ENCODE results near the gene PC. TPM values are rescaled to one million over a fixed set of nuclear protein-coding genes. Genes with fewer than 3 reads are reported as not detected.
"Not testable (repeated sequence)": the region's sequence is repeated elsewhere in the genome, so short reads cannot be mapped to it uniquely, and the experiment has no call there.

PC gene
- total RNA-seq, 1 donor: 1.8 TPM

- H3K9me3 ChIP-seq (ENCODE audit: low read depth, low read length): no peaks in the 10 kb centered on the region
- peaks cover 23% of the 10 kb centered on the region for H3K4me1 ChIP-seq (ENCODE audit: insufficient read depth, low read length)
- H3K27me3 ChIP-seq (ENCODE audit: insufficient read depth, low read length): no peaks in the 10 kb centered on the region
These were observed 15.9 kb upstream of the PC start for GRCh38 chr11:66973956-66974580.

GRCh38 chr11:66971488-66971887, 13.3 kb upstream of the PC start:
- Histone ChIP-seq H3K9me3 (ENCODE audit: low read depth, low read length) (no peaks in the 10 kb centered on the region), H3K4me1 (ENCODE audit: insufficient read depth, low read length) (peaks cover 23% of the 10 kb centered on the region), H3K27me3 (ENCODE audit: insufficient read depth, low read length) (no peaks in the 10 kb centered on the region), H3K4me3 (ENCODE audit: low read length) (no peak overlapping the region)

More at GRCh38 chr11:66973956-66974580, 15.9 kb upstream of the PC start:
- no peak overlapping the region for H3K4me3 ChIP-seq (ENCODE audit: low read length)

GRCh38 chr11:66970807-66971442, 12.7 kb upstream of the PC start:
- Histone ChIP-seq H3K4me1 (ENCODE audit: insufficient read depth, low read length) (peaks cover 23% of the 10 kb centered on the region), H3K9me3 (ENCODE audit: low read depth, low read length) (no peaks in the 10 kb centered on the region), H3K4me3 (ENCODE audit: low read length) (no peak overlapping the region), H3K27me3 (ENCODE audit: insufficient read depth, low read length) (no peaks in the 10 kb centered on the region)

- H3K9me3 ChIP-seq (ENCODE audit: low read depth, low read length): no peaks in the 10 kb centered on the region
- H3K27me3 ChIP-seq (ENCODE audit: insufficient read depth, low read length): no peaks in the 10 kb centered on the region
- H3K4me1 ChIP-seq (ENCODE audit: insufficient read depth, low read length): peaks cover 23% of the 10 kb centered on the region
- H3K4me3 ChIP-seq (ENCODE audit: low read length): no peak overlapping the region
These were observed 12.2 kb upstream of the PC start for GRCh38 chr11:66970371-66970806.

GRCh38 chr11:66969584-66970225, 11.5 kb upstream of the PC start:
- Histone ChIP-seq H3K4me3 (ENCODE audit: low read length) (no peak overlapping the region), H3K9me3 (ENCODE audit: low read depth, low read length) (no peaks in the 10 kb centered on the region), H3K4me1 (ENCODE audit: insufficient read depth, low read length) (peaks cover 23% of the 10 kb centered on the region), H3K27me3 (ENCODE audit: insufficient read depth, low read length) (no peaks in the 10 kb centered on the region)

- no peaks in the 10 kb centered on the region for H3K27me3 ChIP-seq (ENCODE audit: insufficient read depth, low read length)
- no peak overlapping the region for H3K4me3 ChIP-seq (ENCODE audit: low read length)
- no peaks in the 10 kb centered on the region for H3K9me3 ChIP-seq (ENCODE audit: low read depth, low read length)
- H3K4me1 ChIP-seq (ENCODE audit: insufficient read depth, low read length): peaks cover 23% of the 10 kb centered on the region
These were observed 9.7 kb upstream of the PC start for GRCh38 chr11:66967670-66968425.

GRCh38 chr11:66966351-66966750, 8.2 kb upstream of the PC start:
- H3K27me3 ChIP-seq (ENCODE audit: insufficient read depth, low read length): no peaks in the 10 kb centered on the region
- H3K9me3 ChIP-seq (ENCODE audit: low read depth, low read length): no peaks in the 10 kb centered on the region
- peaks cover 15% of the 10 kb centered on the region for H3K4me1 ChIP-seq (ENCODE audit: insufficient read depth, low read length)
- no peak overlapping the region for H3K4me3 ChIP-seq (ENCODE audit: low read length)

GRCh38 chr11:66964495-66964894, 6.3 kb upstream of the PC start:
- Histone ChIP-seq H3K9me3 (ENCODE audit: low read depth, low read length) (no peaks in the 10 kb centered on the region), H3K4me3 (ENCODE audit: low read length) (no peak overlapping the region), H3K27me3 (ENCODE audit: insufficient read depth, low read length) (peaks cover under 1% of the 10 kb centered on the region), H3K4me1 (ENCODE audit: insufficient read depth, low read length) (no peaks in the 10 kb centered on the region)

- H3K27me3 ChIP-seq (ENCODE audit: insufficient read depth, low read length): peaks cover 2% of the 10 kb centered on the region
- no peak overlapping the region for H3K4me3 ChIP-seq (ENCODE audit: low read length)
- peaks cover 8% of the 10 kb centered on the region for H3K4me1 ChIP-seq (ENCODE audit: insufficient read depth, low read length)
- H3K9me3 ChIP-seq (ENCODE audit: low read depth, low read length): no peaks in the 10 kb centered on the region
These were observed 4.6 kb upstream of the PC start for GRCh38 chr11:66962801-66963200.

GRCh38 chr11:66962247-66962646, 4.1 kb upstream of the PC start:
- Histone ChIP-seq H3K4me1 (ENCODE audit: insufficient read depth, low read length) (peaks cover 14% of the 10 kb centered on the region), H3K9me3 (ENCODE audit: low read depth, low read length) (no peaks in the 10 kb centered on the region), H3K27me3 (ENCODE audit: insufficient read depth, low read length) (peaks cover 2% of the 10 kb centered on the region), H3K4me3 (ENCODE audit: low read length) (no peak overlapping the region)

- H3K9me3 ChIP-seq (ENCODE audit: low read depth, low read length); H3K27me3 ChIP-seq (ENCODE audit: insufficient read depth, low read length); H3K4me3 ChIP-seq (ENCODE audit: low read length): not testable (repeated sequence)
- H3K4me1 ChIP-seq (ENCODE audit: insufficient read depth, low read length): peaks cover 19% of the 10 kb centered on the region
These were observed 3.6 kb upstream of the PC start for GRCh38 chr11:66961691-66962213.

GRCh38 chr11:66958956-66959274, 732 bp upstream of the PC start:
- peaks cover 21% of the 10 kb centered on the region for H3K4me1 ChIP-seq (ENCODE audit: insufficient read depth, low read length)
- peaks cover 2% of the 10 kb centered on the region for H3K27me3 ChIP-seq (ENCODE audit: insufficient read depth, low read length)
- peak overlapping the region; percentile 44 for H3K4me3 ChIP-seq (ENCODE audit: low read length)
- no peaks in the 10 kb centered on the region for H3K9me3 ChIP-seq (ENCODE audit: low read depth, low read length)

GRCh38 chr11:66957971-66958231, 282 bp downstream of the PC start:
- Histone ChIP-seq H3K4me3 (ENCODE audit: low read length) (peak overlapping the region; percentile 44), H3K9me3 (ENCODE audit: low read depth, low read length) (no peaks in the 10 kb centered on the region), H3K4me1 (ENCODE audit: insufficient read depth, low read length) (peaks cover 21% of the 10 kb centered on the region), H3K27me3 (ENCODE audit: insufficient read depth, low read length) (peaks cover 2% of the 10 kb centered on the region)

GRCh38 chr11:66956689-66957290, 1.4 kb downstream of the PC start:
- H3K27me3 ChIP-seq (ENCODE audit: insufficient read depth, low read length): peaks cover 2% of the 10 kb centered on the region
- H3K4me1 ChIP-seq (ENCODE audit: insufficient read depth, low read length): peaks cover 21% of the 10 kb centered on the region
- no peak overlapping the region for H3K4me3 ChIP-seq (ENCODE audit: low read length)
- H3K9me3 ChIP-seq (ENCODE audit: low read depth, low read length): no peaks in the 10 kb centered on the region
